ENCODE data around the gene VCL.
"Not testable (repeated sequence)": the region's sequence is repeated elsewhere in the genome, so short reads cannot be mapped to it uniquely, and the experiment has no call there.

Gene VCL

DNA sequence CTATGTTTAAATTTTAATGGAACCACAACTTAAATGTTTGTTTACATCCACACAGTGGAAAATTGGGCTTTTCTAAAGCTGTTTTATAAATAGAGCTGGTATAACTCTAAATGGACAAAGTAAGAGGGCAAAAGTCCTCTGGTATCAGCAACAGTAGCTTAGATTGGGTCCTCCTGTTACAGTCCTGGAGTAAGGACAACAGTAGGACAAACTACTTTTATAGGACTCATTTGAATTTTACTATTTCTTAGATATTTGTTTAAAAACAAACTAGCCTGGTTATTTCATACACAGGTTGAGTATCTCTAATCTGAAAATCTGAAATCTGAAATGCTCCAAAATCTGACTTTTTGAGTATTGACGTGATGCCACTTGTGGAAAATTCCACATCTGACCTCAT lies 8.4 kb downstream of the VCL start:
- DNase-seq (ENCODE audit: low read depth in 2 of 2): no peak

DNA sequence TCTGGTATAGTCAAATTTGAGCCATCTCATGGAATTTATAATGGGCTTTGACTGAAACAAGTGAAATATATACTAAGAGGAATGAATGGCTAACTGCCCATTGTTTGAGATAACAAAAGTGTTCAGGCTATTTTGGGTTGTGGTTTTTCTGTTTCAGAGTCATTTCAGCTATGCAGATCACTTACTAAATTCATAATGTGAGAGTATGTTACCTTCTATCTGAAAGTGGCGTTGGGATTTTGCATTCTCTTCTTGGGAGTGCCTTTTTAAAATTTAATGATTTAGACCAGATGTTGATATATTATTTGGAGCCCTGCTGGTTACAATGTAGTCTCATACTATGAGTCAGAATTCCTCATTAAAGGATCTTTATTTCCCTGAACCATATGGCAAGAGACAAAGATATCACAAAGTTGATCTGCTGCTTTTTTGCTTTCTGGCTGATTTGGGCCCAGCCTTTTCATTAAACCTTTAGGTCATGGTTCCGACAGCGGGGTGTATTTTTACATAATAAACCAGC lies 10.4 kb downstream of the VCL start:
- no peak for DNase-seq (ENCODE audit: low read depth in 2 of 2)

- DNase-seq (ENCODE audit: low read depth in 2 of 2): no peak
Observed at GRCh38 chr10:74011017-74011416, 13.1 kb downstream of the VCL start.

- DNase-seq (ENCODE audit: low read depth in 2 of 2): no peak
Observed at GRCh38 chr10:74011770-74012169, 13.9 kb downstream of the VCL start.

DNA sequence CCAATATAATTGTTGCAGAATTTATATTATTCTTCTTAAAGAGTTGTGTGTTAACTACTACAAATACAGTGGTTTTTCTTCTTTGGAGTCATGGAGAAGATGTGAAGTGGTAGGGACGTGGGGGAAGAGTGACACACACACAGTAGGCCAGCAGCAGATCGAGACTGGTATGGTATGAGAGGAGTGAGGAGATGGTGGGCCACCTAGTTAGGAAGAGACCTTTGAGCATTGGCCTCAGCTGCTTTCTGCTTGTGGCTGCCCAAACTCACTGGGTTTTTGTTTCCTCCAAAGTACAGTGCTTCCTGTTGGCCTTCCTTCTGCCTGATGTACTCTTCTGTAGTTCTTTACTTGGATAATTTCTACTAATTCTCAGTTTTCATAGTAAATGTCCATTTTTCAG lies 14.6 kb downstream of the VCL start:
- DNase-seq (ENCODE audit: low read depth in 2 of 2): no peak

DNA sequence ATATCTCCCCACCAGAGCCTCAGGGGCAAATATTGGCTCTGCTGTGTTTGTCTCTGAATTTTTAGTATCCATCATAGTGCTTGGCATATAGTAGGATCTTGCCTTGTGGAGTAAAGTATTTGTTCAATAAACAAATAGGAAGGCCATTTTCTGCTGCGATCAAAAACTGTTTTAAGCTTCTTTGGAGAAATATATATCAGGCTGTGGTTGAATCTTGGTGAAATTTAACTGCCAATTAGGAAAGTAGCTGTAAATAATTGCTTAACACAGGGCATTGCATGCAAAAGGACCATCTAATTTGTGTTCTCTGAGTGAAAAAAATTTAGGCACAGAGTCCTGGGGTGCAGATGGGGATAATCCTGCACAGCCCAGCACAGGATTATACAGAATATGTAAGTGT lies 15.1 kb downstream of the VCL start:
- no peak for DNase-seq (ENCODE audit: low read depth in 2 of 2)

DNA sequence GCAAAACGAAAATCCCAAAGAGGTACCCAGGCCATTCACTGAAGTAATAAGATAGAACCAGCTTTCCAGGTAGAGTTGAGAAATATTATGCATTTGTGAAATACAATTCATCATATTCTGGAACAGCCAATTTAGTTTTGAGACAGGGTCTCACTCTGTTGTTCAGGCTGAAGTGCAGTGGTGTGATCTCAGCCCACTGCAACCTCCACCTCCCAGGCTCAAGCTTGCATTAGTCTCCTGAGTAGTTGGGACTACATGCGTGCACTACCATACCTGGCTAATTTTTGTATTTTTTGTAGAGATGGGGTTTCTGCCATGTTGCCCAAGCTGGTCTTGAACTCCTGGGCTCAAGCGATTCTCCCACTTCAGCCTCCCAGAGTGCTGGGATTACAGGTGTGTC lies 16.7 kb downstream of the VCL start:
- not testable (repeated sequence) for DNase-seq (ENCODE audit: low read depth in 2 of 2)

DNA sequence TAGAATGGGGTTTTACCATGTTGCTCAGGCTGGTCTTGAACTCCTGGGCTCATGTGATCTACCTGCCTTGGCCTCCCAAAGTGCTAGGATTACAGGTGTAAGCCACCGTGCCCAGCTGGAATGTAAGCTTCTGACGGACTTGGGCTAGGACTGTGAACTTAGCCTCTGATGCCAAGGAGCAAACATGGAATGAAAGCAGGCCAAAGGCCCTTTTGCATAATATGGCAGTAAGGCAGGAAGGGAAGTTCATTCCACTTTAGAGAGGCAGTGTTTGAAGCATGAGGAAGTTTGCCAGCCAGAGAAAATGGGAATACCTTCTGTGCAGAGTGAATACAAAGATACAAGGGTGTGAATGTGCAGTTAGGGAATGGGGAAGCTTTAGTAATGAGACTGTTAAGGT lies 20.3 kb downstream of the VCL start:
- no peak for DNase-seq (ENCODE audit: low read depth in 2 of 2)

DNA sequence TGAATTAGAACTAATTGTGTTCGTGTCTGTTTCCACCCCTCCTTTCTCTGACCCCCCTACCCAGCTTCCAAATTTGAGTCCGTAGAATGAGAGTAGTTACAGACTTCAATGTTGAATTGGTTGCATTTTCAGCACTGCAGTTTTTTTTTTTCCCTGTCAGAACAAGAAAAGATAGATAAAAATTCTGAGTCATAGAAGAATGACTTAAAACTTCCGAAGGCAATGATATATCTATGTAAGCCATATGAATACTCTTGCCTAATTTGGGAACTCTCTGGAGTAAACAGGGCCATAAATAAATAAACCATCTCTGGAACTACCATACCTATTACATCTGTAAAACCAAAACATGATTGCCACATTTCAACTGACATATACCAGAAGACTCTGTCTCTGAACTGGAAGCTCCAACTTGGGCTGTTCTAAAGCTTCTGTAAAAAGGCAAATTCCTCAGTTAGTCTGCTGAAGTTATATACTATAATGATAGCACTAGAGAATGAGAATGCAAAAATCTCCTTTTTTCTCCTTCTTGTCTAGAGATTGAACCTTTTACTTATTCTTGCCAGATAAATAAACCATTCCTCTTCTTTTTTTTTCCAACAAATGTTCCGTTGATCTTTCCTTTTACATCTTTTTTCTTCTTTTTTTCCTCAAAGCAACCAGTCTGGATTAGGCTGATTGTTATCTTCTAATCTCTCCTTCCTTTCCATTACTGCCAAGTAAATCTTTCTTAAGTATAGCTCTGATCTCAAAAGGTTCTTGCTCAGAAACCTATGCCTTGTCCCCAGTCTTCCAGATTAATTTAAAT lies 23.5 kb downstream of the VCL start:
- no peak for DNase-seq (ENCODE audit: low read depth in 2 of 2)

DNA sequence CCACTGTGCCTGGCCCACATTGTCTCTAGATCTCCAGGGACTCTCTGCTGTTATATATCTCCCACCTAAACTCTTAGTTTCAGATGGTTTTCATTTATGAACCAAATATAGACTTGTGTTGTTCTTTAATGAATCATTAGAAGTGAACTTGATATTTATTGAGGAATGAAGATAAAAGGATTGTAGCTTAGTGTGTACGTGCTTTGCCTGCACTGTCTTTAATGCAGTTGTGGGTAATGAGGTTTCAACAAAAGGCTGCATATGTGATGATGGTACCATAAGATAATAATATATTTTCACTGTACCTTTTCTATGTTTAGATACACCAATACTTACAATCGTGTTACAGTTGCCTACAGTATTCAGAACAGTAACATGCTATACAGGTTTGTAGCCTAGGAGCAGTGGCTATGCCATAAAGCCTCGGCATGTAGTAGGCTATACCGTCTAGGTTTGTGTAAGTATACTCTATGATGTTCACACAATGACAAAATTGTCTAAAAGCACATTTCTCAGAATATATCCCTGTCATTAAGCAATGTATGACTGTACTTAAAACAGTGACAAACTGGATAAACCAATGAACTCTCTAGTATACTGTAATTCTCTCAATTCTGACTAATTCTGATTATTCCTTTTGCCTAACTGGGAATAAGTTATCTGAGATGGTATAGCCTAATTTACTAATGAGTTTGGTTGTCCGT lies 25.2 kb downstream of the VCL start:
- DNase-seq (ENCODE audit: low read depth in 2 of 2): no peak

DNA sequence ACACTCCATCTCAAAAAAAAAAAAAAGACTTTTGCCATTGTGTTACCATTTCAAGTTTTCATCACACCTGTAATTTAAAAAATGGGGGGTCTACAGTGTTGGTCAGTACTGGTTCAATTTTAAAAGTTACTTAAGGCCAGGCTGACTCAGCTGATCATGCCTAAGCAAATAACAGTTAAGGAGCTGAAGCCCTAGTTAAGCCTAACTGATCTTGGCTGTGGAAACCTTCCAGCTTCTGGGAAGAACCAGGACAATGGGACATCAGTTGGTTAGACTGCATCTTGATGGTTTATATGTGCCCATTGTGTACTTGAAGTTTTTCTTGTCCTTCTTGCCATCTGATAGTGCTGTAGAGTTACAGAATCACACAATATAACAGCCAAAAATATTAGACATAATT lies 26.7 kb downstream of the VCL start:
- DNase-seq (ENCODE audit: low read depth in 2 of 2): no peak

- no peak for DNase-seq (ENCODE audit: low read depth in 2 of 2)
Observed at GRCh38 chr10:74025380-74025978, 27.6 kb downstream of the VCL start.

- DNase-seq (ENCODE audit: low read depth in 2 of 2): no peak
Observed at GRCh38 chr10:74026428-74027015, 28.6 kb downstream of the VCL start.

GRCh38 chr10:74027702-74028101 lies 29.8 kb downstream of the VCL start:
- no peak for DNase-seq (ENCODE audit: low read depth in 2 of 2)

GRCh38 chr10:74029943-74030342 lies 32.0 kb downstream of the VCL start:
- DNase-seq (ENCODE audit: low read depth in 2 of 2): no peak

DNA sequence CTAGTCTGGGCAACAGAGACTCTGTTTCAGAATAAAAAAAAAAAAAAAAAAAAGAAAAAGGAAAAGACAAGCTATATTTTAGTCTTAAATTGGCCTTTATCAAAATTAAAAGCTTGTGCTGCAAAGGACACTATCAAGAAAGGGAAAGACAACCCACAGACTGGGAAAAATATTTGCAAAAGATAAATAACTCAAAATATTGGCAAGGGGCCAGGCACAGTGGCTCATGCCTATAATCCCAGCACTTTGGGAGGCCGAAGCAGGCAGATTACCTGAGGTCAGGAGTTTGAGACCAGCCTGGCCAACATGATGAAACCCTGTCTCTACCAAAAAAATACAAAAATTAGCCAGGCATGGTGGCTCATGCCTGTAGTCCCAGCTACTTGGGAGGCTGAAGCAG lies 34.3 kb downstream of the VCL start:
- DNase-seq (ENCODE audit: low read depth in 2 of 2): not testable (repeated sequence)

DNA sequence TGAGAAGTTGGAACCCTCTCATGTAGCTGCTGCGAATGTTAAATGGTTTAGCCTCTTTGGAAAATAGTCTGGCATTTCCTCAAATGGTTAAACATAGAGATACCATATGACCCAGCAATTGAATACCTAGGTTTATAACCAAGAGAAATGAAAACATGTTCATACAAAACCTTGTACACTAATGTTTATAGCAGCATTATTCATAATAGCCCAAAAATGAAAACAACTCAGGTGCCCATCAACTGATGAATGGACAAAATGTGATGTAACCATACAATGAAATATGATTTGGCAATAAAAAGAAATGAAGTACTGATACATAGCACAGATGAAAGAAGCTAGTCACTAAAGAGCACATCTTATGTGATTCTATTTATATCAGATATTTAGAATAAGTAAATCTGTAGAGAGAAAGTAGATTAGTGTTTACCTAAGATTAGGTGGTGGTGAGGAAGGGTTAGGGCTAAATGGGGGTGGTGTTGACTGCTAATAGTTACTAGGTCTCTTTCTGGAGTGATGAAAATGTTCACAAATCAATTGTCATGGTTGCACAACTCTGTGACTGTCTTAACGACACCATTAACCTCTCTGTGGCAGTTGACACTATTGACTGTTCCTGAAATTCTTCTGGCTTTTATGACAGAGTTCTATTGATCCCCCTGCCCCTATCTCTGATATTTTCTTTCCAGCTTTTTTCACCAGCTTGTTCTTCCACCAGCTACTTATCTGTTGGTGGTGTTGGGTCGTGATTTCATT lies 35.2 kb downstream of the VCL start:
- DNase-seq (ENCODE audit: low read depth in 2 of 2): no peak

- DNase-seq (ENCODE audit: low read depth in 2 of 2): no peak
Observed at GRCh38 chr10:74033702-74034101, 35.8 kb downstream of the VCL start.

GRCh38 chr10:74034301-74034700 lies 36.4 kb downstream of the VCL start:
- no peak for DNase-seq (ENCODE audit: low read depth in 2 of 2)

GRCh38 chr10:74035303-74035702 lies 37.4 kb downstream of the VCL start:
- DNase-seq (ENCODE audit: low read depth in 2 of 2): no peak

DNA sequence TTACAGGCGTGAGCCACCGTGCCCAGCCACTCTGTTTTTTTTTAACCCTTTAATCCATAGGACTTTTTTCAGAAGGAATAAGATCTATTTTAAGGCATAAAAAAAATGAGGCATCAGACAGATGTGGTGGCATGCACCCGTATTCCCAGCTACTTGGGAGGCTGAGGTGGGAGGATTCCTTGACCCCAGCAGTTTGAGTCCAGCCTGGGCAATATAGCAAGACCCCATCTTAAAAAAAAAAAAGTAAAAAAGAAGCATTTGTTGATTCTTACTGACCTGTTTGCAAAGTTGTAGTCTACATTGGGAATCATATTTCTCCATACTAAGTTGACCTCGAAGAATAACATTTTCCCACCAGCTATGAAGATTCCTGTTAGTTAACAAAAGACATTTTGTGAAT lies 38.6 kb downstream of the VCL start:
- DNase-seq (ENCODE audit: low read depth in 2 of 2): no peak

Measured in stimulated activated CD4-positive, alpha-beta T cell treated with anti-CD3 and anti-CD28 coated beads, Interleukin-1b, Interleukin-23, amount 100 ng/mL, for 4 hours (primary cell).